Mesenchymal stem cell (in vitro differentiated cells and primary cell): ENCODE measurements around the gene NTRK3.

Experiments used
- DNase-seq: peaks from one replicate; pipeline ENCODE4 v3.0.0-alpha.2; 2013
- H2AFZ ChIP-seq: one replicate; pipeline ENCODE4 v1.6.1; 2013; ENCODE audit warnings: low read depth, mild to moderate bottlenecking, control low read depth, inconsistent platforms, low read length, moderate library complexity
- H2AK5ac ChIP-seq: 2 replicates; pipeline ENCODE4 v1.6.1; 2013; ENCODE audit warnings: low read length, moderate library complexity, mild to moderate bottlenecking, inconsistent platforms; ENCODE audit not compliant: severe bottlenecking
- H2BK120ac ChIP-seq: one replicate; pipeline ENCODE4 v1.6.1; 2013; ENCODE audit warnings: low read depth, mild to moderate bottlenecking, inconsistent platforms, low read length, moderate library complexity
- H2BK12ac ChIP-seq, 2 experiments: one replicate each; pipeline ENCODE4 v1.6.1; 2013; ENCODE audit warnings: inconsistent platforms in 2 of 2, low read length in 2 of 2, mild to moderate bottlenecking in 2 of 2, moderate library complexity in 2 of 2, control low read depth in 1 of 2
- H2BK15ac ChIP-seq: one replicate; pipeline ENCODE4 v1.6.1; 2013; ENCODE audit warnings: mild to moderate bottlenecking, low read depth, inconsistent platforms; ENCODE audit not compliant: poor library complexity, severe bottlenecking
- H2BK5ac ChIP-seq: 2 replicates; pipeline ENCODE4 v1.6.1; 2013; ENCODE audit warnings: low read depth, mild to moderate bottlenecking, low read length, control low read depth, inconsistent platforms; ENCODE audit not compliant: poor library complexity, severe bottlenecking
- H3K14ac ChIP-seq, 2 experiments: one replicate each; pipeline ENCODE4 v1.6.1; 2013; ENCODE audit warnings: inconsistent platforms in 2 of 2, low read length in 2 of 2, control low read depth in 1 of 2, mild to moderate bottlenecking in 1 of 2, moderate library complexity in 1 of 2
- H3K18ac ChIP-seq, 2 experiments: one replicate each; pipeline ENCODE4 v1.6.1; 2013; ENCODE audit warnings: inconsistent platforms in 2 of 2, low read length in 2 of 2, control low read depth in 1 of 2, low read depth in 1 of 2, mild to moderate bottlenecking in 1 of 2
- H3K23ac ChIP-seq, 2 experiments: one replicate each; pipeline ENCODE4 v1.6.1; 2013; ENCODE audit warnings: inconsistent platforms in 2 of 2, low read length in 2 of 2, mild to moderate bottlenecking in 2 of 2, moderate library complexity in 2 of 2, control low read depth in 1 of 2
- H3K27ac ChIP-seq: 2 replicates; pipeline ENCODE4 v1.5.1; 2013; ENCODE audit warnings: mild to moderate bottlenecking, moderate library complexity, low read length, control low read depth, inconsistent platforms; ENCODE audit not compliant: poor library complexity, severe bottlenecking
- H3K27me3 ChIP-seq, 2 experiments: 2 replicates each; pipeline versions ENCODE4 v1.6.1 to v1.7.0; 2013; ENCODE audit warnings: low read length in 2 of 2, mild to moderate bottlenecking in 2 of 2, moderate library complexity in 2 of 2, control low read depth in 1 of 2, inconsistent platforms in 1 of 2; ENCODE audit not compliant: control insufficient read depth in 1 of 2, insufficient read depth in 1 of 2
- H3K36me3 ChIP-seq, 2 experiments: 2 replicates each; pipeline versions ENCODE4 v1.6.1 to v1.7.0; 2013; ENCODE audit warnings: low read length in 2 of 2, control low read depth in 1 of 2, inconsistent platforms in 1 of 2, low read depth in 1 of 2, mild to moderate bottlenecking in 1 of 2; ENCODE audit not compliant: insufficient read depth in 2 of 2, control insufficient read depth in 1 of 2
- H3K4ac ChIP-seq, 2 experiments: one replicate each; pipeline ENCODE4 v1.6.1; 2013; ENCODE audit warnings: inconsistent platforms in 2 of 2, low read length in 2 of 2, mild to moderate bottlenecking in 2 of 2, moderate library complexity in 2 of 2, control low read depth in 1 of 2, low read depth in 1 of 2
- H3K4me1 ChIP-seq: 2 replicates; pipeline ENCODE4 v1.6.1; 2013; ENCODE audit warnings: low read depth, low read length, control low read depth; ENCODE audit not compliant: control insufficient read depth, insufficient read depth
- H3K4me2 ChIP-seq: 2 replicates; pipeline ENCODE4 v1.6.1; 2013; ENCODE audit warnings: low read length, mild to moderate bottlenecking, inconsistent platforms; ENCODE audit not compliant: poor library complexity, severe bottlenecking
- H3K4me3 ChIP-seq, 2 experiments: 2 replicates each; pipeline versions ENCODE4 v1.5.1 to v1.7.0; 2013; ENCODE audit warnings: low read length in 2 of 2, mild to moderate bottlenecking in 2 of 2, control low read depth in 1 of 2, low read depth in 1 of 2; ENCODE audit not compliant: insufficient read depth in 1 of 2
- H3K79me1 ChIP-seq: replicated peaks from 2 replicates; pipeline ENCODE4 v1.6.1; 2013; ENCODE audit warnings: mild to moderate bottlenecking, control low read depth, low read length, inconsistent platforms; ENCODE audit not compliant: poor library complexity, severe bottlenecking
- H3K9ac ChIP-seq: 2 replicates; pipeline ENCODE4 v1.7.0; 2013; ENCODE audit warnings: mild to moderate bottlenecking, low read length, moderate library complexity
- H3K9me3 ChIP-seq: 2 replicates; pipeline ENCODE4 v1.7.0; 2013; ENCODE audit warnings: mild to moderate bottlenecking, low read length; ENCODE audit not compliant: control insufficient read depth
- H4K8ac ChIP-seq: one replicate; pipeline ENCODE4 v1.6.1; 2013; ENCODE audit warnings: inconsistent platforms, mild to moderate bottlenecking, low read length, moderate library complexity
- H4K91ac ChIP-seq: one replicate; pipeline ENCODE4 v1.6.1; 2013; ENCODE audit warnings: mild to moderate bottlenecking, low read length, inconsistent platforms
- WGBS: methylation state at CpG from one replicate; pipeline ENCODE4 v1.1.7; 2013; ENCODE audit warnings: mixed read lengths; 5-methylcytosine and 5-hydroxymethylcytosine counted together

The NTRK3 gene

GRCh38 chr15:88032787-88033186 lies 223.8 kb downstream of the NTRK3 start:
- Histone ChIP-seq H2BK15ac (no peak overlapping the region), H3K9me3 (no peaks in the 10 kb centered on the region), H3K4me2 (no peak overlapping the region), H3K79me1 (no peaks in the 10 kb centered on the region), H3K18ac (no peak overlapping the region), H3K4ac (no peak overlapping the region), H3K4me1 (no peaks in the 10 kb centered on the region), H3K4me3 (no peak overlapping the region), H2BK12ac (no peak overlapping the region), H2BK120ac (no peak overlapping the region), H3K27me3 (peaks cover 0 to 38% of the 10 kb centered on the region in 2 experiments), H2AFZ (no peak overlapping the region), H4K8ac (no peak overlapping the region), H3K27ac (no peak overlapping the region), H3K36me3 (no peaks in the 10 kb centered on the region), H3K23ac (no peak overlapping the region), H2AK5ac (no peak overlapping the region), H3K14ac (no peak overlapping the region), H3K9ac (no peak overlapping the region), H2BK5ac (no peak overlapping the region), H4K91ac (no peak overlapping the region)
- DNase-seq = no peak
- WGBS = 85% methylated on average over 9 of the region's 13 CpGs

- Histone ChIP-seq H3K4me1 (no peaks in the 10 kb centered on the region), H3K14ac (no peak overlapping the region), H2BK120ac (no peak overlapping the region), H2AFZ (no peak overlapping the region), H3K36me3 (no peaks in the 10 kb centered on the region), H3K18ac (no peak overlapping the region), H2BK12ac (no peak overlapping the region), H3K4me3 (no peak overlapping the region), H2BK15ac (no peak overlapping the region), H3K4ac (no peak overlapping the region), H4K8ac (no peak overlapping the region), H3K27ac (no peak overlapping the region), H4K91ac (no peak overlapping the region), H3K9me3 (no peaks in the 10 kb centered on the region), H3K27me3 (peaks cover 0 to 33% of the 10 kb centered on the region in 2 experiments), H3K79me1 (no peaks in the 10 kb centered on the region), H3K23ac (no peak overlapping the region), H3K9ac (no peak overlapping the region), H2BK5ac (no peak overlapping the region), H2AK5ac (no peak overlapping the region), H3K4me2 (no peak overlapping the region)
- DNase-seq = no peak
- 63% methylated on average over 2 of the region's 2 CpGs for WGBS
Observed at GRCh38 chr15:88031461-88031860, 225.1 kb downstream of the NTRK3 start.

GRCh38 chr15:88029696-88030095 lies 226.8 kb downstream of the NTRK3 start:
- Histone ChIP-seq H2AFZ (no peak overlapping the region), H2BK15ac (no peak overlapping the region)
- WGBS = 44% methylated on average over 2 of the region's 2 CpGs

GRCh38 chr15:88028024-88028423 lies 228.5 kb downstream of the NTRK3 start:
- H2BK5ac ChIP-seq = no peak overlapping the region
- no peak overlapping the region for H3K9ac ChIP-seq
- no peaks in the 10 kb centered on the region for H3K36me3 ChIP-seq
- 89% methylated on average over 3 of the region's 3 CpGs for WGBS
- no peak overlapping the region for H3K27ac ChIP-seq
- H3K4me1 ChIP-seq = no peaks in the 10 kb centered on the region
- H2AFZ ChIP-seq = no peak overlapping the region
- H3K18ac ChIP-seq = no peak overlapping the region
- H2BK12ac ChIP-seq = no peak overlapping the region
- H3K9me3 ChIP-seq = no peaks in the 10 kb centered on the region
- no peak overlapping the region for H4K8ac ChIP-seq
- H3K4me3 ChIP-seq = no peak overlapping the region
- no peaks in the 10 kb centered on the region for H3K79me1 ChIP-seq
- no peak overlapping the region for H3K23ac ChIP-seq
- no peak overlapping the region for H2BK15ac ChIP-seq
- H3K27me3 ChIP-seq = peaks cover 0 to 25% of the 10 kb centered on the region in 2 experiments
- no peak overlapping the region for H3K14ac ChIP-seq
- DNase-seq = no peak
- no peak overlapping the region for H2AK5ac ChIP-seq
- no peak overlapping the region for H3K4ac ChIP-seq
- H4K91ac ChIP-seq = no peak overlapping the region
- no peak overlapping the region for H2BK120ac ChIP-seq
- H3K4me2 ChIP-seq = no peak overlapping the region

More at GRCh38 chr15:88029696-88030095, 226.8 kb downstream of the NTRK3 start:
- H3K79me1 ChIP-seq = no peaks in the 10 kb centered on the region
- no peak overlapping the region for H2AK5ac ChIP-seq
- H3K9ac ChIP-seq = no peak overlapping the region
- H3K4me1 ChIP-seq = no peaks in the 10 kb centered on the region
- no peak for DNase-seq
- no peak overlapping the region for H2BK120ac ChIP-seq
- H3K18ac ChIP-seq = no peak overlapping the region
- H2BK5ac ChIP-seq = no peak overlapping the region
- no peak overlapping the region for H3K27ac ChIP-seq
- H4K91ac ChIP-seq = no peak overlapping the region
- H3K27me3 ChIP-seq = peaks cover 0 to 19% of the 10 kb centered on the region in 2 experiments
- no peaks in the 10 kb centered on the region for H3K9me3 ChIP-seq
- no peak overlapping the region for H3K23ac ChIP-seq
- no peak overlapping the region for H2BK12ac ChIP-seq
- H3K4me2 ChIP-seq = no peak overlapping the region
- no peak overlapping the region for H3K14ac ChIP-seq
- H3K36me3 ChIP-seq = no peaks in the 10 kb centered on the region
- H4K8ac ChIP-seq = no peak overlapping the region
- no peak overlapping the region for H3K4me3 ChIP-seq
- H3K4ac ChIP-seq = no peak overlapping the region
